ENCODE measurements around the gene NMNAT3.

- TF ChIP-seq CTCF (IDR thresholded peaks at IDR 0.05) (no peak), POLR2A (IDR thresholded peaks at IDR 0.05) (no peak)
Measured at GRCh38 chr3:139608924-139609323, 68.8 kb downstream of the NMNAT3 start.

Data from stomach (tissue), 4 donors.